ENCODE data around the gene VPS4A.

- TF ChIP-seq CTCF (IDR thresholded peaks at IDR 0.05): no peak
- no peak for TF ChIP-seq POLR2A (IDR thresholded peaks at IDR 0.05)
Measured at GRCh38 chr16:69319381-69319780, 8.2 kb downstream of the VPS4A start.
